DMS53 treated with DMSO at 0.1 percent for 48 hours (cell line): ENCODE data around the gene CACNA2D2.

ENCODE experiments used
- DNase-seq: peaks from one replicate; lab custom pipeline; 2025; ENCODE audit not compliant: unreplicated experiment; lab: John Stamatoyannopoulos, UW

Gene CACNA2D2

DNA sequence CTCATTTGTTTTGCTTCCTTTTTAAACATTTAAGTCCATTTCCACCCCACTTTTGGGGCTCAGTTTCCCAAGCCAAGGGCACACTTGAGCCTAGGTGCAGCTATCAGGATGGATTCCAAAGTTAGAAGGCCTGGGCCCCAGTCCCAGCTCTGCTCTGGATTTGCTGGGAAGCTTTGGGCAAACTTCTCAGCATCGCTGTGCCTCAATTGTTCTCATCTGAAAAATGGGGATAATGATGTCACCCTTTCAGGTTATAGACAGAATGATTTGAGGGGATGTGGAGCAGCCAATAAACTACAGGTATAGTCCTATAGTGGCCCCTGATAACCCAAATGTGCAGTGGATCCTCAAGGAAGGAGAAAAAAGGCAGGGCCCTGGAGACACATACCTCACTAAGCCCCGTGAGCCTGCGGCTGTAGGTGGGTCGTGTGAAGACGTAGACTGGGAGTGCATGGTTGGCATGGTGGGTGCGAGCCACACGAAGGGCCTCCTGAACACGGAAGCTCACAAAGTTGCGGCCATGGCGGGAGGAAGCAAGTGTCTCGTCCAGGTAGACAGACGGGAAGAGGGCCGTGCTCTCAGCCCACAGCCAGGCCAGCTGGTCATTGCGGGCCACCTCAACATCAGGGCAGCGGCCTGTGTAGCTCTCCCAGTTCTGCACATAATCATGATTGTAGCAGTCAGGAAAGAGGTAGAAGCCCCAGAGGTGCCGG is 184.1 kb downstream of the CACNA2D2 start:
- no peak for DNase-seq

DNA sequence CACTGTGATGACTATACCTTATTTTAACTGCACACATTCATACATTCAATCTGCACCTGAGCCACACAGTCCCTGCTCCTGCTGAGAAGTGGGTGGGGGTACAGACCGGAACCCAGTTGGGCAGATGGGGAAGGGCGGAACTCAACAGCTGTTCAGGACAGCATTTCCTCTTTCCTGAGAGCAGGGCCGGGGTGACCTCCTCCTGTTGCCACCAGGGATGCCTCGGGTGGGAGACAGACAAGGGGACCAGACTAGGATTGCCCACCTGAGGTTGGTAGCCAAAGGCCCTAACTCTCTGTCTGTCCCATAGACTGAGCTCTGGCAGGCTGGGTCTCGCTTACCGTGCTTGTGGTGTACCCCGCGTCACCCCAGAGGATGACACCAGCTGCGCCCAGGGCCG is 184.8 kb downstream of the CACNA2D2 start:
- DNase-seq = no peak

DNA sequence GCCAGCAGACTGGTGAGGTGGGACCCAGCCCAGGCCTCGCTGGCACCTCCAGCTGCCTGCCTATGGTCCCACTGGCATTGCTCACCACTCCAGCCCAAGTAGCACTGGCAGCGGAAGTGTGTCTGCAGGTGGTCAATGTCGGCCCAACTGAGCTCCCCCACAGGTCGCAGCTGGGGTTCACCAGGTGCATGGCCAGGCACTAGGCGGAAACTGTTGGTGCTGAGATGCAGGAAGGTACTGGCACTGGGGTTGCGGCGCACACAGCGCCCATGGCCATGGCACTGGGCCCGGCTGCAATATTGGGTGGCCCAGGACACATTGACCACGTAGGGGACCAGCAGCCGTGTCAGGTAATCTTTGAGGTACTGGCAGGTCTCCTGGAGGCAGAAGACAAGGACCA is 185.3 kb downstream of the CACNA2D2 start:
- DNase-seq = no peak

DNA sequence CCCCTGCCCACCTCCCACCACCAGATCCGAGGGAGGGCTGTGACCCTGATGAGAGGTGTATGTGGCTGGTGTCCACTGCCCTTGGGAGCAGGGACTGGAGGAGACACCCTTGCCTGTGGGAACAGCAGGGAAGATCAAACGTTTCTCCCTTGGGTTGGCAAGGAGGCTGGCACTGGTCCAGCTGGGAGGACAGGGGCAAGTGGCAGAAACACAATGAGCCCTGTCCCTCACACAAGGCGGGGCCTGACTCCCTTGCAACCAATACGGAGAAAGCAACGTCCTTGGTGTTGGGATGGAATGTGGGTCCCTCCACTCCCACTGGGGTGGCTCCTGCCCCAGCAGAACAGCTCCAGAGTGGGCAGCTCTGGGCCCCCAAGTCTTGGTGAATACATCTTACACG is 186.1 kb downstream of the CACNA2D2 start:
- no peak for DNase-seq

DNA sequence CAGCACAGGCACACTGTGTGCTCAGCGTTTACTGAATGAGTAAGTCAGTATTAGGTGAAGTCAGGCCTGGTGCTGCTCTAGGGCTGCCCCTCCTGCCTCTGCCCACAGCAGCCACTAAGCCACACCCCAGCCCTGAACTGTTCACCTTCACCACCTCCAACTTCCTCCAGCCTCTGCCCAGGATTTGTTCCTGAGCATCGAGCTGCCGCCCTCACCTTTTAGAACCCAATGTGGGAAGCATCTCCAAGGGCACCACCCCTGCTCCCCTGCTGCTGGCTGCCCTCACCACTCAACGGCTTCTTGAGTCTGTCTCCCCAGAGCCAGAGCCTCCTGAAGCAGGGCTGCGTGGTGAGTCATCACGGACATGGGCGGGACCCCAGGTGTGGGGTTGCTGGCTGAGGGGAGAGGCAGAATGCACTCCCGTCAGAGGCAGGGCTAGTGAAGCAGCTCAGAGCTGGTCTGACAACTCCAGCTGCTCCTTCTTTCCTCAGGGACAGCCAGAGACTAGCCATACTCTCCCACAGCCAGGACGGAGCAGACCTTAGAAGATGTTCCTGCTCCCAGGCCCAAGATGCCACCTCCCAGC is 186.7 kb downstream of the CACNA2D2 start:
- peak; percentile 15 for DNase-seq

DNA sequence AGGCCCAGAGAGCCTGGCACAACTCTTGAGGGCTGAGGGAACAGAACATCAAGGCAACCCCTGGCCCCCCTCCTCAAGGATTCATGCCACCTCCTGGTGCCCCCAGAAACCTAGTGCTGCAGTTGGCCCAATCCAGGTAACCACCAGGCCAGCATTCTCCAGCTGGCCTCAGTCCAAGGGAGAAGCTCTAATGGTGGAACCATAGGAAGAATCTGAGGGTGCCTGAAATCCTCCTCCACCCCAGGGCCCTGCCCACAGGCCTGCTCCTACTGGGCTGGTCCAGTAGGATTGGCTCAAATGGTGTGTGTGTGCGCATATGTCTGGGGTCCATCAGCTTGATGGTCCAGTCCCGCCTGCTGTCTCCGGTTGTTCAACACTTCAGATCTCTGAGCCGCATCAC is 188.6 kb downstream of the CACNA2D2 start:
- no peak for DNase-seq

DNA sequence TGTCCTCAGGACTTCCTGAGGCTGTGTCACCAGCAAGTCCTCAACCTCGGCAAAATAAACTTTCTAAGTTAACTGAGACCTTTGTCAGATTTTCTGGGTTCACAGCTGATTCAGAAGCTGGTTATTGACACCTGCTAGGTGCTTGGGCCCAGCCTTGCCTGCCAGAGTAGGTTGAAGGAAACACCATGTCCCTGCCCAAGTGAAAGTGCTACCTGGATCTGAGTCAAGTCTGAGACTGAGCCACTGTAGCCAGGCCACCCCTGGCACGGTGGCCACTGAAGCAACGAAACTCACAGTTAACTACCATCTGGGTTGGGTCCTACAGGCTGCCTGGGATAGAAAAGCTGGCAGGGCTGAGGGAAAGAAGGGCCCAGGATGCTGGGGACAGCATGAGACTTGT is 189.1 kb downstream of the CACNA2D2 start:
- no peak for DNase-seq
